Measurements from ENCODE around the gene KCTD10. TPM values are rescaled to one million over a fixed set of nuclear protein-coding genes. Genes with fewer than 3 reads are reported as not detected.

Gene KCTD10
- total RNA-seq, 1 donor from 2014 or later = 21.5 TPM

GRCh38 chr12:109502332-109502731 is 25.2 kb upstream of the KCTD10 start:
- no peak overlapping the region for H3K4me3 ChIP-seq

GRCh38 chr12:109501299-109501698 is 24.2 kb upstream of the KCTD10 start:
- peaks cover 94% of the 10 kb centered on the region for H3K36me3 ChIP-seq
- H3K27ac ChIP-seq (replicated peaks) = no peak overlapping the region
- no peak overlapping the region for H3K4me3 ChIP-seq
- no peaks in the 10 kb centered on the region for H3K4me1 ChIP-seq
- no peaks in the 10 kb centered on the region for H3K27me3 ChIP-seq (ENCODE audit: low read depth)
- TF ChIP-seq CTCF (IDR thresholded peaks at IDR 0.05; ENCODE audit: borderline replicate concordance) = no peak
- intact Hi-C loops (cut with micrococcal nuclease) = no loop called here
- DNase-seq = no peak
- H3K9me3 ChIP-seq (replicated peaks) = no peaks in the 10 kb centered on the region

More at GRCh38 chr12:109502332-109502731, 25.2 kb upstream of the KCTD10 start:
- intact Hi-C loops (cut with micrococcal nuclease) = no loop called here
- H3K36me3 ChIP-seq = peaks cover 100% of the 10 kb centered on the region
- no peak overlapping the region for H3K27ac ChIP-seq (replicated peaks)
- TF ChIP-seq CTCF (IDR thresholded peaks at IDR 0.05; ENCODE audit: borderline replicate concordance) = no peak
- H3K4me1 ChIP-seq = no peaks in the 10 kb centered on the region
- H3K9me3 ChIP-seq (replicated peaks) = no peaks in the 10 kb centered on the region
- H3K27me3 ChIP-seq (ENCODE audit: low read depth) = no peaks in the 10 kb centered on the region
- no peak for DNase-seq

GRCh38 chr12:109500406-109501185 is 23.5 kb upstream of the KCTD10 start:
- H3K9me3 ChIP-seq (replicated peaks) = no peaks in the 10 kb centered on the region
- H3K4me1 ChIP-seq = no peaks in the 10 kb centered on the region
- no peak overlapping the region for H3K4me3 ChIP-seq
- intact Hi-C loops (cut with micrococcal nuclease) = no loop called here
- no peak for TF ChIP-seq CTCF (IDR thresholded peaks at IDR 0.05; ENCODE audit: borderline replicate concordance)
- peaks cover 94% of the 10 kb centered on the region for H3K36me3 ChIP-seq
- DNase-seq = no peak
- H3K27me3 ChIP-seq (ENCODE audit: low read depth) = no peaks in the 10 kb centered on the region
- no peak overlapping the region for H3K27ac ChIP-seq (replicated peaks)

GRCh38 chr12:109497675-109498074 is 20.6 kb upstream of the KCTD10 start:
- intact Hi-C loops (cut with micrococcal nuclease) = no loop called here
- no peak for TF ChIP-seq CTCF (IDR thresholded peaks at IDR 0.05; ENCODE audit: borderline replicate concordance)
- no peaks in the 10 kb centered on the region for H3K4me1 ChIP-seq

GRCh38 chr12:109496306-109496705 is 19.2 kb upstream of the KCTD10 start:
- Histone ChIP-seq H3K9me3 (replicated peaks) (no peaks in the 10 kb centered on the region), H3K4me3 (no peak overlapping the region), H3K27ac (replicated peaks) (no peak overlapping the region), H3K4me1 (no peaks in the 10 kb centered on the region), H3K36me3 (peaks cover 91% of the 10 kb centered on the region), H3K27me3 (ENCODE audit: low read depth) (no peaks in the 10 kb centered on the region)
- TF ChIP-seq CTCF (IDR thresholded peaks at IDR 0.05; ENCODE audit: borderline replicate concordance) = no peak
- DNase-seq = no peak
- intact Hi-C loops (cut with micrococcal nuclease) = no loop called here

More at GRCh38 chr12:109497675-109498074, 20.6 kb upstream of the KCTD10 start:
- peaks cover 91% of the 10 kb centered on the region for H3K36me3 ChIP-seq
- H3K9me3 ChIP-seq (replicated peaks) = no peaks in the 10 kb centered on the region
- H3K4me3 ChIP-seq = no peak overlapping the region
- H3K27me3 ChIP-seq (ENCODE audit: low read depth) = no peaks in the 10 kb centered on the region
- no peak for DNase-seq
- no peak overlapping the region for H3K27ac ChIP-seq (replicated peaks)
